A549 (cell line): ENCODE data around the gene TRPM2.

Source experiments
- CHD2 ChIP-seq: fragments of 150-350 bp; IDR thresholded peaks from 2 replicates; pipeline ENCODE4 v1.6.1; 2014; ENCODE audit warnings: low read length; ENCODE audit not compliant: partially characterized antibody
- CTCF ChIP-seq: fragments of >200 bp; sonication (Bioruptor Twin); formaldehyde crosslinking; IDR thresholded peaks from 3 replicates; pipeline ENCODE4 v1.5.1; 2016
- ESRRA ChIP-seq: fragments of 150-350 bp; IDR thresholded peaks from 2 replicates; pipeline ENCODE4 v1.6.1; 2014; ENCODE audit warnings: mild to moderate bottlenecking, low read length, borderline replicate concordance
- HMGXB4 ChIP-seq: fragments of 250-450 bp; sonication (Bioruptor Pico); IDR thresholded peaks from 2 replicates; pipeline ENCODE4 v1.5.0; 2021; ENCODE audit warnings: mild to moderate bottlenecking, moderate library complexity, borderline replicate concordance
- POLR2A ChIP-seq: IDR thresholded peaks from 2 replicates; pipeline ENCODE4 v1.6.1; 2012; ENCODE audit warnings: mild to moderate bottlenecking, low read length
- SREBF2 ChIP-seq: fragments of 450-650 bp; IDR thresholded peaks from 2 replicates; pipeline ENCODE4 v1.6.1; 2014; ENCODE audit warnings: mild to moderate bottlenecking, moderate library complexity
- TP53 ChIP-seq: fragments of 250-450 bp; sonication (Bioruptor Pico); IDR thresholded peaks from 2 replicates; pipeline ENCODE4 v1.5.0; 2021; ENCODE audit warnings: mild to moderate bottlenecking, moderate library complexity
- USF2 ChIP-seq: fragments of 450-650 bp; IDR thresholded peaks from 2 replicates; pipeline ENCODE4 v1.6.1; 2014; ENCODE audit warnings: antibody characterized with exemption

DNA sequence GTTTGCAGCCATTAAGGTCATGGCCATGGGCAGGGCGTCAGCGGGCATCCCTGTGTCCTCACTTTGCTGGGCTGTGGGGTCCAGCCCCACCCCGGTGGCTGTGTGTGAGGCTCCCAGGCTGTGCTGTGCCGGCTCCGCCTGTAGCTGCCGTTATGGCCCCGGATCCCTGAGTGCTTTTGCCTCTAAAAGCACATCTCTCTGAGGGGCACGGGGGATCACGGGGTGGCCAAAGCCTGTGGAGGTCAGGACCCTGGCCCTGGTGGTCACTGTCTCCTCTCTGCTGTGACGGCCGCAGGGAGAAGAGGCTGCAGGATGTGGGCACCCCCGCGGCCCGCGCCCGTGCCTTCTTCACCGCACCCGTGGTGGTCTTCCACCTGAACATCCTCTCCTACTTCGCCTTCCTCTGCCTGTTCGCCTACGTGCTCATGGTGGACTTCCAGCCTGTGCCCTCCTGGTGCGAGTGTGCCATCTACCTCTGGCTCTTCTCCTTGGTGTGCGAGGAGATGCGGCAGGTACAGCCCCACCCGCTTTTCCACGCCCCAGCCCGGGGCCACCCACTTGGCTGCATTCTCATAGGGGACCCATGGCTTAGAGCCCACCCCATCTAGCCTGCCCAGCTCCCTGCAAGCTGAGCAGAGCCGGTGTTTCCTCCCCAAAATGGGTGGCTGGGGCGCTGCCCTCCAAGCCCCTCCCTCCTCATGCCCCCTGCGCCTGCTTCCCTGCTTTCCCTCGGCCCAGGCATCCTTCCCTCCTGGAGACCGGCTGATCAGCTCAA is 48.2 kb downstream of the TRPM2 start:
- TF ChIP-seq CHD2: no peak
- TF ChIP-seq CTCF: no peak
- TF ChIP-seq POLR2A: no peak
- TF ChIP-seq USF2: no peak
- TF ChIP-seq ESRRA: no peak
- no peak for TF ChIP-seq SREBF2
- no peak for TF ChIP-seq HMGXB4 (CRISPR knock-in tag)
- no peak for TF ChIP-seq TP53 (CRISPR knock-in tag)
